HG03066 (cell line): ENCODE results near the gene YJU2.
"Not testable (repeated sequence)": the region's sequence is repeated elsewhere in the genome, so short reads cannot be mapped to it uniquely, and the experiment has no call there.

Experiments used
- ATAC-seq: cut with Tn5 transposase; IDR thresholded peaks from one replicate; pipeline ENCODE4 v1.9.1; 2021; ENCODE audit warnings: low read depth; ENCODE audit not compliant: unreplicated experiment

The YJU2 gene

GRCh38 chr19:4246767-4247593 lies at the start of gene YJU2:
Gene YJU2 (plus strand): TSS chr19:4247080. CDS start chr19:4247147, 67 bp downstream.
- ATAC-seq = peak; percentile 83

GRCh38 chr19:4197228-4197624 lies 49.7 kb upstream of the YJU2 start:
- no peak for ATAC-seq

DNA sequence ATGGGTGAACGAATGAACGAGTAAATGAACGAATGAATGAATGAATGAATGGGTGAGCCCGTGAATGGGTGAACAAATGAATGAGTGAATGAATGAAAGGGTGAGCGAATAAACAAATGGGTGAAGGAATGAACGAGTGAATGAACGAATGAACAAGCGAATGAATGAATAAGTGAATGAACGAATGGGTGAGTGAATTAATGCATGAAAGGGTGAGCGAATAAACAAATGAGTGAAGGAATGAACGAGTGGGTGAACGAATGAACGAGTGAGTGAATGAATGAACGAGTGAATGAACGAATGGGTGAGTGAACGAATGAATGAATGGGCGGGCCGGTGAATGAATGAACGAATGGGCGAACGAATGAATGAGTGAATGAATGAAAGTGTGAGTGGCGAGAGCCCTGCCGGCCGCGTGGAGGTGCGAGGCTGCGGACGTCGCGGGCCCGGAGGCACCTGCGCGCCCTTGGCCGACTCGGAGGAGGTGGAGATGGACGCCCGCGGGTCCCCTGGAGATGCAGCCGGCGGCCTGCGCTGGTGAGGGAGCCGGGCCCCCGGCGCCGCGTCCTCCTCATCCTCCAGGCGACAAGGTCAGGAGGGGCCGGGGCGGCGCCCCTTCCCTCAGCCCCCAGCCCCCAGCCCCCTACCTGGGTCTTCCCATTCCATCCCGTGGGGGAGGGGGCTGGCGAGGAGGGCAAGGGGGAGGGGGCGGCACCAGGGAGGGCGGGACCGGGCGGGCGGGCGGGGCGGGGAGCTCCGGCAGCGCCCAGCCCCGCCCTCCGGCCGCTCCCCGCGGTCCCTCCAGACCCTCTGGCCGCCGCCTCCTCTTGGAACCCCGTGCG lies 49.0 kb upstream of the YJU2 start:
- no peak for ATAC-seq

DNA sequence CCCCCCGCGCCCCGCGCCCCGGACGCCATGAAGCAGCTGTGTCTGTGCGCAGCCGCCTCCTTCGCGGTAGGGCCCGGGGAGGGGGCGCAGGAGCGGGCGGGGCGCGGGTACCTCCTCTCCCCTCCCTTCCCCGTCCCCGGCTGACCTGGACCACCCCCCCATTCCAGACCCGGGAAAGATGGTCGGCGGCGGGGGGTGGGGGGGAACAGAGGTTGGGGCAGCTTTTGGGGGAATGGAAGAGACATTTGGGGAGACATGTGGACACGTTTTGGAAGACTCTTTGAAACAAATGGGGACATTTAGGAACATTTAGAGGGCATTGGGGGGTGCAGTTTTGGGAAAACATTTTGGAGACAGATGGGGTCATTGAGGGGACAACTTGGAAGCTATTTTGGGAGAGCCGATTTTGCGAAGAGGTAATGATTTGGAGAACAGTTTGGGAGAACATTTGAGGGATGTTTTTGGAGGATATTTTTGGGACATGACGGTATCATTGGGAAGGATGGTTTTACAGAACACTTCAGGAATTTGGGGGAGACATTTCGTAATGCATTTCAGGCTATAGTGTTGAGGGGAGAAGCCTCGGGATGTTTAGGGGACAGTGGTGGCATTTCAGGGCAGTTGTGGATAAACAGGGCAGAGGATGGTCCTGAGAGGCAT lies 48.3 kb upstream of the YJU2 start:
- no peak for ATAC-seq

DNA sequence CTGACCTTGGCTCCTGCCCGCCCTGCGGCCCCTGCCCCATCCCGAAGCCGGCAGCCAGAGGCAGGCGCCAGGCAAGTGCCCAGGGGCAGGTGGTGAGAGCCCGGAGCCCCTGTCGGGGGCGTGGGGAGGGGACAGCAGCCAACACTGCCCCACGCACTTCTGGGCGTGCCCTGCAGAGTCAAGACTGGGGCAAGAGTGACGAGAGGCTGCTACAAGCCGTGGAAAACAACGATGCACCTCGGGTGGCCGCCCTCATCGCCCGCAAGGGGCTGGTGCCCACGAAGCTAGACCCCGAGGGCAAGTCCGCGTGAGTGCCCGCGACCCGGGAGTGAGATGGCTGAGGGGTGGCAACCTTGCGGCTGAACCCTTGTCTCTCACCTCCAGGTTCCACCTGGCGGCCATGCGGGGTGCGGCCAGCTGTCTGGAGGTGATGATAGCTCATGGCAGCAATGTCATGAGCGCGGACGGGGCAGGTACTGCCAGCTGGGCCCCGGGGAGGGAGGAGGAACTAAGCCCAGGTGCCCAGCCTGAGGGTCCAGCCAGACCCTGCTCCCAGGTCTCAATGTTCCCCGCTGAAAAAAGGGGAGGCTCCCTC lies 47.1 kb upstream of the YJU2 start:
- ATAC-seq = no peak

- no peak for ATAC-seq
Observed at GRCh38 chr19:4200940-4201542, 45.8 kb upstream of the YJU2 start.

DNA sequence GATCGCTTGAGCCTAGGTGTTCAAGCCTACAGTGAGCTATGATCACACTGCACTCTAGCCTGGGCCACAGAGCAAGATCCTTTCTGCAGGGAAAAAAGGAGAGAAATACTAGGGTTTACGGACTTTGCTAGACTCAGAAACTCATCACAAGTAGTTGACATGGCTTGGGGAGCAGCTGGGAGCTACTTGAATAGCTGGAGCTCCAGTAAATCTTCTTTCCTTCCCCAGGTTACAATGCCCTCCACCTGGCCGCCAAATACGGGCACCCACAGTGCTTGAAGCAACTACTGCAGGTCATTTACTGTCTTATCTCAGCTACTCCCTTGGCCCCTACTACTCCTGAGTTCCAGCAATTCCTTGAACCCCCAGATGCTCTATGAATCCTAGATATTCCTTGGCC lies 45.1 kb upstream of the YJU2 start:
- no peak for ATAC-seq

- no peak for ATAC-seq
Observed at GRCh38 chr19:4206818-4207484, 39.9 kb upstream of the YJU2 start.

DNA sequence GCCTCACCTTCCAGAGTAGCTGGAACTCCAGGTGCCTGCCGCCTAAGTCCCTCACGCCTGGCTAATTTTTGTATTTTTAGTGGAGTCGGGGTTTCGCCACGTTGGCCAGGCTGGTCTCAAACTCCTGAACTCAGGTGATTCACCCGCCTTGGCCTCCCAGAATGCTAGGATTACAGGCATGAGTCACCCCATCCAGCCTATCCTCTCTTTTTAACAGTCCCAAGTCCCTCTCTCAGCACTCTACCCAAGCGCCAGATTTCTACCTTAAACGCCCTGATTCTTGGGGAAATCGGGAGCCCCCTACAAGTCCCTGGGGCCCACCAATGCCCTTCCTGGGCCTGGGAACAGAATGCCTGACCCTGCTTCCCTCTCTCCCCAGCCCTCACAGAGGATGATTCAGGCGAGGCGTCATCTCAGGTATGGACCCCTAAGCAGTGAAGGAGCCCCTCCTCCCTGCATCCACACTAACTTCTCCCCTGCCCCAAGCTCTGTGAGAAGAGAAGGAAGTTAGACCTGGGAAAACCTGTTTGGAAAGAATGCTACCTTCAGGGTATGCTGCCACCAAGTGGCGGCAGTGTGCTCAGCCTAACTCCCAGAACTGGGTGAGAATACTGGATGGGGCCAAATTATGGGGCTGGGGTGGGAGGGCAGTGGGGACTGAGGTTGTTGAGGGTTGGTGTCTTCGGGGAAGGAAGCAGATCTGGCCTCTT lies 38.3 kb upstream of the YJU2 start:
- ATAC-seq = no peak

GRCh38 chr19:4210166-4210731 lies 36.6 kb upstream of the YJU2 start:
- ATAC-seq = no peak

DNA sequence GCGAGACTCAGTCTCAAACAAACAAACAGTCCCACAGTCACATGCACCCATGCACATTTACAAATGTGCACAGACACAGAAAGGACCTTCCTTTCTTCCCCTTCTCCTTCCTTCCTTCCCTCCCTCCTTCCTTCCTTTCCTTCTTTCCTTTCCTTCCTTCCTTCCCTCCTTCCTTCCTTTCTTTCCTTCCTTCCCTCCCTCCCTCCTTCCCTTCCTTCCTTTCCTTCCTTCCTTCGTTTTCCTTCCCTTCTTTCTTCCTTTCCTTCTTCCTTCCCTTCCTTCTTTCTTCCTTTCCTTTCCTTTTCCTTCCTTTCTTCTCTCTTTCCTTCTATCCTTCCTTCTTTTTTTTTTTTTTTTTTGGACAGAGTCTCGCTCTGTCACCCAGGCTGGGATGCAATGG lies 33.8 kb upstream of the YJU2 start:
- no peak for ATAC-seq

DNA sequence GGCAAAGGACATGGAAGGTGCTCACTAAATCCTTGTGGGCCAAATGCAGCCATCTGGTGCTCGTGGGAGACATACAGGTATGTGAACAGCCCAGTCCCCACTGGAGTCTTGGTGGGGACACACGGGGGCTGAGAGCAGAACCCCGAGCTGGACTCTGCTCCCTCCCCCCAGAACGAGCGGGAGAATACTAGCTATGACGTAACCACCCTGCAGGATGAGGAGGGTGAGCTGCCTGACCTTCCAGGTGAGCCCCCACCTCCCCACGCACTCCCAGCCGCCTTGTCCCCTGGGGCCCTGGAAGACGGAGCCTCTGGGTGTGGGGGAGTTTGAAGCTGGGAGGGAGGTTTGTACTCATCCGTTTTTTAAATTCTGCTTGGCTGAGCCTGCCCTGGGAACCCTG lies 31.1 kb upstream of the YJU2 start:
- ATAC-seq = no peak

DNA sequence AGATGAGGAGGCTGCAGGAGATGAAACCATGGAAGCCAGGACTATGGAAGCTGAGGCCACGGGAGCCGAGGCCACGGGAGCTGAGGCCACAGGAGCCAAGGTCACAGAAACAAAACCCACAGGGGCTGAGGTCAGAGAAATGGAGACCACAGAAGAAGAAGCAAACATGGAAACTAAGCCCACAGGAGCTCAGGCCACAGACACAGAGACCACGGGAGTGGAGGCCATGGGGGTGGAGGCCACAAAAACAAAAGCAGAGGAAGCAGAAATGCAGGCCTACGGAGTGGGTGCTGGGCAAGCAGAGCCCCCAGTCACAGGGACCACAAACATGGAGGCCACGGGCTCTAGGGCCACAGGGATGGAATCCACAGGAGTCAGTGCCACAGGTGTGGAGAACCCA lies 30.0 kb upstream of the YJU2 start:
- no peak for ATAC-seq

GRCh38 chr19:4217429-4218264 lies 29.2 kb upstream of the YJU2 start:
- ATAC-seq = no peak

DNA sequence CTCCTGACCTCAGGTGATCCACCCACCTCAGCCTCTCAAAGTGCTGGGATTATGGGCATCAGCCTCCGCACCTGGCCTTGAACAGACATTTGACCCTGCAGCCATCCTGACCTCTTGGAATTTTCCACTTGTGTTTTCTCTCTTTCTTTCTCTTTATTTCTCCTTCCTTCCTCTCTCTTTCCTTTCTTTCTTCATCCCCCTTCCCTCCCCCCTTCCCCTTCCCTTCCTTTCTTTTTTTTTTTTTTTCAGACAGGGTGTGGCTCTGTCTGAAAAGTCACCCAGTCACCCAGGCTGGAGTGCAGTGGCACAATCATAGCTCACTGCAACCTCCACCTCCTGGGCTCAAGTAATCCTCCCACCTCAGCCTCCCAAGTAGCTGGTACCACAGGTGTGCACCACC lies 28.4 kb upstream of the YJU2 start:
- ATAC-seq = not testable (repeated sequence)

- no peak for ATAC-seq
Observed at GRCh38 chr19:4220188-4220587, 26.7 kb upstream of the YJU2 start.

DNA sequence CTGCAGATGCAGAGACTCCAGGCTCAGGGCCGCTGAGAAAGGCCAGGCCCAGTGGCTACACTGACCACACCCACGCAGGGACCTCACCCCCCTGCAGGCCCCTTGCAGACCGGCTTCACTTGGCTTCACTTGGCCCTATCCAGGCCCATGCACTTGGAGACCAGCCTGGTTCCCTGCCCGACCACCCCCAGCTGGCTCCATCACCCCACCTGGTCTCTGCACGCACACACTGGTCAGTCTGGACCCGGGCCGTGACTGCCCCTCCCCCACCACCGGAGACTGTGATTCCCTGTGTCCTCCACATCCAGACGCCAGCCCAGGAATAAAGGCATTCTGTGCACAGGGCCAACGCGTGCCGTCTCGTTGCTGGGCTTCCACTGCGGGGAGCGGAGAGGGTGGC lies 22.4 kb upstream of the YJU2 start:
- no peak for ATAC-seq

- ATAC-seq = no peak
Observed at GRCh38 chr19:4225885-4226284, 21.0 kb upstream of the YJU2 start.
